B cell (primary cell): ENCODE data around the gene PRSS21. TPM values are rescaled to one million over a fixed set of nuclear protein-coding genes. Genes with fewer than 3 reads are reported as not detected.

Source experiments
- ATAC-seq: fragments of 200-7000 bp; cut with Tn5 transposase; one replicate; pipeline ENCODE4 v1.10.0; 2021; ENCODE audit warnings: low read depth, mild to moderate bottlenecking, moderate number of reproducible peaks, moderate library complexity
- CTCF ChIA-PET: fragments of 350-600 bp; sonication (Branson Sonifier 250); formaldehyde crosslinking; loops from one replicate; lab custom pipeline; 2021; ENCODE audit warnings: antibody characterized with exemption, inconsistent platforms; lab: Charles Lee
- POLR2A ChIA-PET: fragments of 350-600 bp; sonication (Branson Sonifier 250); formaldehyde crosslinking; loops from one replicate; lab custom pipeline; 2021; ENCODE audit warnings: antibody characterized with exemption; lab: Charles Lee
- DNase-seq: peaks from one replicate; pipeline ENCODE4 v3.0.0; 2013
- H2AFZ ChIP-seq: 2 replicates; pipeline ENCODE4 v1.6.1; 2012; ENCODE audit warnings: mild to moderate bottlenecking, low read depth, low read length; ENCODE audit not compliant: insufficient read depth, poor library complexity, severe bottlenecking
- H3K27ac ChIP-seq, 2 donors: 1 replicate in 1 of 2; 2 replicates in 1 of 2; pipeline ENCODE4 v1.5.1; 2012 to 2013; ENCODE audit warnings: low read length in 2 of 2, mild to moderate bottlenecking in 2 of 2, moderate library complexity in 1 of 2
- H3K27me3 ChIP-seq, 4 experiments: fragments of 200-600 bp in 1 of 4; sonication (generic) in 1 of 4; replicated peaks in 1 of 4; 1 replicate in 2 of 4; 2 replicates in 2 of 4; pipeline versions ENCODE4 v1.6.1 to v1.7.0; 2013 to 2016; ENCODE audit warnings: low read length in 3 of 4, mild to moderate bottlenecking in 2 of 4, mixed read lengths in 1 of 4, moderate library complexity in 1 of 4; ENCODE audit not compliant: insufficient read depth in 4 of 4, control insufficient read depth in 3 of 4; ENCODE audit errors: control extremely low read depth in 1 of 4
- H3K36me3 ChIP-seq, 2 experiments: replicated peaks in 1 of 2; 1 replicate in 1 of 2; 2 replicates in 1 of 2; pipeline versions ENCODE4 v1.6.1 to v1.7.1; 2013; ENCODE audit warnings: low read length in 1 of 2; ENCODE audit not compliant: insufficient read depth in 2 of 2, control insufficient read depth in 1 of 2; ENCODE audit errors: control extremely low read depth in 1 of 2, extremely low read depth in 1 of 2
- H3K4me1 ChIP-seq, 2 donors: fragments of 200-600 bp in 1 of 2; sonication (generic) in 1 of 2; 1 replicate in 1 of 2; 2 replicates in 1 of 2; pipeline versions ENCODE4 v1.5.1 to v1.6.1; 2013 to 2017; ENCODE audit warnings: low read length in 2 of 2; ENCODE audit not compliant: control insufficient read depth in 2 of 2, insufficient read depth in 2 of 2
- H3K4me2 ChIP-seq: replicated peaks from 2 replicates; pipeline ENCODE3; 2012; ENCODE audit warnings: mild to moderate bottlenecking, low read depth, low read length; ENCODE audit not compliant: poor library complexity, severe bottlenecking
- H3K4me3 ChIP-seq, 5 experiments: fragments of 200-600 bp in 1 of 5; sonication (generic) in 1 of 5; 1 replicate in 3 of 5; 2 replicates in 2 of 5; pipeline versions ENCODE4 v1.5.1 to v1.7.0; 2011 to 2016; ENCODE audit warnings: low read length in 4 of 5, mild to moderate bottlenecking in 4 of 5, low read depth in 2 of 5, control low read depth in 1 of 5, moderate library complexity in 1 of 5; ENCODE audit not compliant: insufficient read depth in 1 of 5; ENCODE audit errors: control extremely low read depth in 1 of 5, extremely low read depth in 1 of 5
- H3K79me2 ChIP-seq: fragments of 200-600 bp; sonication (generic); one replicate; pipeline ENCODE4 v1.6.0; 2016; ENCODE audit warnings: low read length; ENCODE audit not compliant: control insufficient read depth, insufficient read depth
- H3K9ac ChIP-seq: fragments of 200-600 bp; sonication (generic); 2 replicates; pipeline ENCODE4 v1.6.1; 2017; ENCODE audit warnings: mild to moderate bottlenecking, low read length, moderate library complexity
- H3K9me3 ChIP-seq, 3 donors: one replicate each; pipeline versions ENCODE4 v1.6.1 to v1.7.1; 2013; ENCODE audit warnings: low read length in 2 of 3; ENCODE audit not compliant: control insufficient read depth in 2 of 3, insufficient read depth in 1 of 3; ENCODE audit errors: control extremely low read depth in 1 of 3
- H4K20me1 ChIP-seq: 2 replicates; pipeline ENCODE4 v1.6.0; 2012; ENCODE audit warnings: mild to moderate bottlenecking, low read length; ENCODE audit not compliant: insufficient read depth, control insufficient read depth, poor library complexity, severe bottlenecking
- H3K27ac Mint-ChIP-seq: one replicate; pipeline ENCODE4 v1.8.0; 2021; ENCODE audit warnings: mixed read lengths
- H3K27me3 Mint-ChIP-seq: one replicate; pipeline ENCODE4 v1.8.0; 2021; ENCODE audit warnings: mixed read lengths
- H3K4me1 Mint-ChIP-seq: one replicate; pipeline ENCODE4 v1.8.0; 2021; ENCODE audit warnings: mixed read lengths
- H3K4me3 Mint-ChIP-seq: one replicate; pipeline ENCODE4 v1.8.0; 2021; ENCODE audit warnings: mixed read lengths
- H3K9me3 Mint-ChIP-seq: one replicate; pipeline ENCODE4 v1.8.0; 2022; ENCODE audit warnings: mixed read lengths; ENCODE audit not compliant: insufficient read depth
- EZH2 ChIP-seq: IDR thresholded peaks from 2 replicates; pipeline ENCODE4 v1.6.1; 2012; ENCODE audit warnings: borderline replicate concordance, low read depth, mild to moderate bottlenecking, moderate library complexity, low read length; ENCODE audit not compliant: insufficient read depth, poor library complexity, severe bottlenecking
- WGBS: methylation state at CpG from one replicate; pipeline ENCODE4 v1.1.5; 2013; ENCODE audit warnings: missing lambda C conversion rate; ENCODE audit not compliant: insufficient coverage; 5-methylcytosine and 5-hydroxymethylcytosine counted together
- intact Hi-C: fragments of 100-400 bp; cut with micrococcal nuclease; formaldehyde crosslinking; loops from one replicate; pipeline ENCODE4 v1.10.0; 2022
- polyA plus RNA-seq: library from polyadenylated mRNA; depleted of rRNA; stranded (reverse); fragments of >200 nt; gene quantifications from 2 replicates; pipeline ENCODE4 v1.2.3, GENCODE V29; 2012
- total RNA-seq, 2 donors: library from RNA; stranded (reverse); fragments of 120-200 nt in 1 of 2; gene quantifications; 1 replicate in 1 of 2; 2 replicates in 1 of 2; pipeline versions ENCODE4 v1.2.3 to v1.2.4, GENCODE V29; 2013 to 2022
- TF ChIP-seq, protein P1 (sequence below): fragments of 200-600 bp; IDR thresholded peaks from one replicate; pipeline ENCODE4 v1.8.0; 2022; ENCODE audit warnings: antibody characterized with exemption, mild to moderate bottlenecking

The PRSS21 gene
- total and polyA plus RNA-seq, 2 donors (not counting 1 experiment from before 2014, with no cell fraction given), result 2.0 to 5.8 TPM

- intact Hi-C loops, result loop anchor here (10.0 kb wide), 1 partner anchor 86 kb away; the partner anchor contains the start of gene ELOB
- WGBS, result 73% methylated on average over 3 of the region's 8 CpGs
- DNase-seq (no peak), ATAC-seq (no peak)
- Histone ChIP-seq H3K27ac (no peak overlapping the region), H3K27me3 (peaks cover 0 to 38% (median 14%) of the 10 kb centered on the region in 4 experiments), H3K9me3 (peaks cover 0 to 20% (median 0%) of the 10 kb centered on the region in 3 donors), H3K9ac (no peak overlapping the region), H4K20me1 (no peaks in the 10 kb centered on the region), H3K4me1 (peaks cover 13 to 14% of the 10 kb centered on the region in 2 donors), H3K79me2 (no peaks in the 10 kb centered on the region), H2AFZ (no peak overlapping the region), H3K4me2 (no peak overlapping the region), H3K4me3 (no peak overlapping the region), H3K36me3 (no peaks in the 10 kb centered on the region)
- Mint-ChIP-seq H3K9me3 (no peaks in the 10 kb centered on the region), H3K27ac (no peak overlapping the region), H3K4me3 (no peak overlapping the region), H3K4me1 (peaks cover 4% of the 10 kb centered on the region), H3K27me3 (peaks cover 26% of the 10 kb centered on the region)
- TF ChIP-seq, protein P1, sequence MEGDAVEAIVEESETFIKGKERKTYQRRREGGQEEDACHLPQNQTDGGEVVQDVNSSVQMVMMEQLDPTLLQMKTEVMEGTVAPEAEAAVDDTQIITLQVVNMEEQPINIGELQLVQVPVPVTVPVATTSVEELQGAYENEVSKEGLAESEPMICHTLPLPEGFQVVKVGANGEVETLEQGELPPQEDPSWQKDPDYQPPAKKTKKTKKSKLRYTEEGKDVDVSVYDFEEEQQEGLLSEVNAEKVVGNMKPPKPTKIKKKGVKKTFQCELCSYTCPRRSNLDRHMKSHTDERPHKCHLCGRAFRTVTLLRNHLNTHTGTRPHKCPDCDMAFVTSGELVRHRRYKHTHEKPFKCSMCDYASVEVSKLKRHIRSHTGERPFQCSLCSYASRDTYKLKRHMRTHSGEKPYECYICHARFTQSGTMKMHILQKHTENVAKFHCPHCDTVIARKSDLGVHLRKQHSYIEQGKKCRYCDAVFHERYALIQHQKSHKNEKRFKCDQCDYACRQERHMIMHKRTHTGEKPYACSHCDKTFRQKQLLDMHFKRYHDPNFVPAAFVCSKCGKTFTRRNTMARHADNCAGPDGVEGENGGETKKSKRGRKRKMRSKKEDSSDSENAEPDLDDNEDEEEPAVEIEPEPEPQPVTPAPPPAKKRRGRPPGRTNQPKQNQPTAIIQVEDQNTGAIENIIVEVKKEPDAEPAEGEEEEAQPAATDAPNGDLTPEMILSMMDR, result no peak
- CTCF ChIA-PET, result no interaction called here
- POLR2A ChIA-PET, result no interaction called here
Observed at GRCh38 chr16:2860826-2861567, 44.0 kb downstream of the PRSS21 start.

DNA sequence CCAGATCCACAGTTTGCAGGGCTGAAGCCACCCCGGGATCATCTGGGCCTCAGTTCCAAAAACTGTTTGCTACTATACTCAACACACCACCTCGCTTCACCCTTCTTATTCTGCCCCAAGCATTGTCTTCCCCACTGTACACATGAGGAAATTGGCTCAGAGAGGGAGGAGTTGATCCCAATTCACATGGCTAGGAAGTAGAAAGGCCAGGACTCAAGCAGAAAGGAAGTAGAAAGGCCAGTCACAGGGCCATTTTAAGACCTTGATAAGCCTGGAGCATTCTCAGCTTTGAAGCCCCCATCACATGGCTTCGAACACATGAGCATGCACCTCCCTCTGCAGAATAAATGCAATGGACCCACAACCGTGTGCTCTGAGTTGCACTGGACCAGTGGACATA, 48.6 kb downstream of the PRSS21 start:
- WGBS, result 80% methylated on average over 1 of the region's 4 CpGs
- Histone ChIP-seq H3K9me3 (peaks cover 0 to 5% (median 0%) of the 10 kb centered on the region in 3 donors), H3K27me3 (peaks cover 0 to 3% (median 1%) of the 10 kb centered on the region in 4 experiments), H4K20me1 (no peaks in the 10 kb centered on the region), H3K36me3 (no peaks in the 10 kb centered on the region), H3K79me2 (no peaks in the 10 kb centered on the region), H3K9ac (no peak overlapping the region), H3K4me2 (no peak overlapping the region), H3K4me3 (no peak overlapping the region), H3K27ac (no peak overlapping the region), H3K4me1 (peaks cover 0 to 10% of the 10 kb centered on the region in 2 donors), H2AFZ (no peak overlapping the region)
- Mint-ChIP-seq H3K4me3 (no peak overlapping the region), H3K4me1 (peaks cover 9% of the 10 kb centered on the region), H3K27me3 (peaks cover 15% of the 10 kb centered on the region), H3K27ac (no peak overlapping the region), H3K9me3 (no peaks in the 10 kb centered on the region)
- DNase-seq (no peak), ATAC-seq (no peak)
- ChIA-PET POLR2A (no interaction called here), CTCF (interaction anchor here (0.7 to 1.8 kb wide), 2 partner anchors 10 to 62 kb away, joined by 3 to 5 read pairs; no protein-coding TSS in a partner anchor)
- TF ChIP-seq, protein P1, result no peak
- no peak for TF ChIP-seq EZH2
- intact Hi-C loops, result loop anchor here (5.0 to 10.0 kb wide), 2 partner anchors 91 to 193 kb away; partner anchors contain the start of gene ELOB
